ENCODE data around the gene AGAP2. TPM values are rescaled to one million over a fixed set of nuclear protein-coding genes. Genes with fewer than 3 reads are reported as not detected.

The AGAP2 gene
- polyA plus RNA-seq, 3 donors = 0.20 to 3.4 (median 0.65) TPM

DNA sequence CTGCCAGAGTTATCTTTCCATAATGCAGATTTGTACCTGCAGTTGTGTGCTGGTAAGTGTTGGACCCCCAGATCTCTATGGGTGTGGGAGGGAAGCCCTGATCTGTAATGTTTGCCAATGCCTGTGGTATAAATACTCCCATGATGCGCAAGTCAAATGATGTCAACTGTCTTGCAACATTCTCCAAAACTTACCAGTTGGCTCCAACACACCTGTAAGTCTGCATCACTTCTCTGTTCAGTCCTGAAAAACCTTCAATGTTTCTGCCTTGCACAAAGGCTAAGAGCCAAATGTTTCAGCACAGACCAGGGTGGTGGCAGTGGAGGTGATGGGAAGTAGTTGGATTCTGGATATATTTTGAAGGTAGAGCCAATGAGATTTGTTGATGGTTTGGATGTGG is 41.5 kb downstream of the AGAP2 start:
- Mint-ChIP-seq H3K36me3 (peaks cover 54 to 67% of the 10 kb centered on the region in 2 donors), H3K4me1 (peaks cover 2% of the 10 kb centered on the region), H3K9me3 (peaks cover 0 to 2% (median 0%) of the 10 kb centered on the region in 7 donors), H3K4me3 (no peak overlapping the region), H3K27ac (peak overlapping the region in 1 of 7 donors; percentile 0), H3K27me3 (ENCODE audit: low read depth in 3 of 3) (peaks cover 0 to 2% (median 0%) of the 10 kb centered on the region in 3 donors)
- Histone ChIP-seq H3K4me1 (ENCODE audit: control insufficient read depth in 1 of 2, insufficient read depth in 2 of 2, low read length in 2 of 2) (peaks cover 13 to 18% of the 10 kb centered on the region in 2 donors), H3K36me3 (replicated peaks in 1 of 2; ENCODE audit: control insufficient read depth in 1 of 2, insufficient read depth in 2 of 2, low read length in 2 of 2) (peaks cover 39 to 72% of the 10 kb centered on the region in 2 donors), H3K27me3 (ENCODE audit: control insufficient read depth in 2 of 2, insufficient read depth in 2 of 2, low read length in 2 of 2) (no peaks in the 10 kb centered on the region), H3K79me2 (ENCODE audit: insufficient read depth, low read length) (peaks cover 24% of the 10 kb centered on the region), H4K20me1 (ENCODE audit: insufficient read depth, low read length) (peaks cover 50% of the 10 kb centered on the region), H3K9me3 (replicated peaks in 1 of 2; ENCODE audit: control insufficient read depth in 1 of 2, insufficient read depth in 1 of 2, low read length in 2 of 2) (no peaks in the 10 kb centered on the region), H3K4me2 (replicated peaks; ENCODE audit: extremely low read depth, low read length, poor library complexity, severe bottlenecking) (no peak overlapping the region), H3K9ac (ENCODE audit: insufficient read depth, low read length, poor library complexity, severe bottlenecking) (no peak overlapping the region), H3K27ac (ENCODE audit: low read depth in 1 of 2, low read length in 2 of 2) (no peak overlapping the region), H2AFZ (ENCODE audit: insufficient read depth, low read depth, low read length, poor library complexity, severe bottlenecking) (no peak overlapping the region), H3K4me3 (replicated peaks in 1 of 3; ENCODE audit: low read depth in 2 of 3, low read length in 3 of 3) (no peak overlapping the region)
- TF ChIP-seq, protein P1, sequence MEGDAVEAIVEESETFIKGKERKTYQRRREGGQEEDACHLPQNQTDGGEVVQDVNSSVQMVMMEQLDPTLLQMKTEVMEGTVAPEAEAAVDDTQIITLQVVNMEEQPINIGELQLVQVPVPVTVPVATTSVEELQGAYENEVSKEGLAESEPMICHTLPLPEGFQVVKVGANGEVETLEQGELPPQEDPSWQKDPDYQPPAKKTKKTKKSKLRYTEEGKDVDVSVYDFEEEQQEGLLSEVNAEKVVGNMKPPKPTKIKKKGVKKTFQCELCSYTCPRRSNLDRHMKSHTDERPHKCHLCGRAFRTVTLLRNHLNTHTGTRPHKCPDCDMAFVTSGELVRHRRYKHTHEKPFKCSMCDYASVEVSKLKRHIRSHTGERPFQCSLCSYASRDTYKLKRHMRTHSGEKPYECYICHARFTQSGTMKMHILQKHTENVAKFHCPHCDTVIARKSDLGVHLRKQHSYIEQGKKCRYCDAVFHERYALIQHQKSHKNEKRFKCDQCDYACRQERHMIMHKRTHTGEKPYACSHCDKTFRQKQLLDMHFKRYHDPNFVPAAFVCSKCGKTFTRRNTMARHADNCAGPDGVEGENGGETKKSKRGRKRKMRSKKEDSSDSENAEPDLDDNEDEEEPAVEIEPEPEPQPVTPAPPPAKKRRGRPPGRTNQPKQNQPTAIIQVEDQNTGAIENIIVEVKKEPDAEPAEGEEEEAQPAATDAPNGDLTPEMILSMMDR (IDR thresholded peaks at IDR 0.05) = no peak
- DNase-seq = no peak
- intact Hi-C loops (cut with micrococcal nuclease) = loop anchor here in 1 of 2 donors (10.0 kb wide), 1 partner anchor 112 kb away; no protein-coding TSS in a partner anchor
- WGBS (ENCODE audit: insufficient coverage) = 100% methylated on average over 1 of the region's 1 CpG

DNA sequence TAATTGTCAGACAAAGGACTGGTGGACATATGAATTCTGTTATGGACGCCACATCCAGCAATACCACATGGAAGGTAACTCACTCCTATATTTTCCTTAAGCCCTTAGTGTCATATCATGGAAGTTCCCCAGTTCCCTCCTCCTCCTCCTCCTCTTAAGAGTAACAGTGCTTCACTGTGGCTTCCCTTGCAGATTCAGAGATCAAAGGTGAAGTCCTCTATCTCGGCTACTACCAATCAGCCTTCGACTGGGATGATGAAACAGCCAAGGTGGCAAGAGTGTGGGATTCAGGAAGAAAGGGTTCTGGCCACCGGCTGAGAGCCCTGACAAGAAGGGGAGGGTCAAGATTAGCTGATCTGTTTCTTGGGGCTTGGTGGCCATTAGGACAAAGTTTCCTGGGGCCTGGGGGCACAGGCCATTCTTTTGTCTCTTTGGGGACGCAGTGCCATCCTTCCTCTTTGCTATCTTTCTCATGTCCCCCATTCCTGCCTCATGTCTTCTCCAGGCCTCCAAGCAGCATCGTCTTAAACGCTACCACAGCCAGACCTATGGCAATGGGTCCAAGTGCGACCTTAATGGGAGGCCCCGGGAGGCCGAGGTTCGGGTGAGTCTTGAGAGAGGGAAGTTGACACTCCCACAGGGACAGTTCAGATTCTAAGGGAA is 42.6 kb downstream of the AGAP2 start:
- peaks cover 34 to 60% of the 10 kb centered on the region in 2 donors for H3K36me3 ChIP-seq (replicated peaks in 1 of 2; ENCODE audit: control insufficient read depth in 1 of 2, insufficient read depth in 2 of 2, low read length in 2 of 2)
- 100% methylated on average over 1 of the region's 11 CpGs for WGBS (ENCODE audit: insufficient coverage)
- H3K4me2 ChIP-seq (replicated peaks; ENCODE audit: extremely low read depth, low read length, poor library complexity, severe bottlenecking) = no peak overlapping the region
- Mint-ChIP-seq H3K27ac (peak overlapping the region in 1 of 7 donors; percentile 58), H3K4me1 (peaks cover 2% of the 10 kb centered on the region), H3K9me3 (peaks cover 0 to 3% (median 3%) of the 10 kb centered on the region in 7 donors), H3K4me3 (no peak overlapping the region), H3K27me3 (ENCODE audit: low read depth in 3 of 3) (peaks cover 0 to 6% (median 4%) of the 10 kb centered on the region in 3 donors), H3K36me3 (peaks cover 49 to 56% of the 10 kb centered on the region in 2 donors)
- TF ChIP-seq, protein P1 (IDR thresholded peaks at IDR 0.05) = no peak
- H3K9me3 ChIP-seq (replicated peaks in 1 of 2; ENCODE audit: control insufficient read depth in 1 of 2, insufficient read depth in 1 of 2, low read length in 2 of 2) = no peaks in the 10 kb centered on the region
- H4K20me1 ChIP-seq (ENCODE audit: insufficient read depth, low read length) = peaks cover 44% of the 10 kb centered on the region
- H3K4me3 ChIP-seq (replicated peaks in 1 of 3; ENCODE audit: low read depth in 2 of 3, low read length in 3 of 3) = no peak overlapping the region
- H3K4me1 ChIP-seq (ENCODE audit: control insufficient read depth in 1 of 2, insufficient read depth in 2 of 2, low read length in 2 of 2) = peaks cover 13 to 18% of the 10 kb centered on the region in 2 donors
- no peak overlapping the region for H3K27ac ChIP-seq (ENCODE audit: low read depth in 1 of 2, low read length in 2 of 2)
- no peak overlapping the region for H2AFZ ChIP-seq (ENCODE audit: insufficient read depth, low read depth, low read length, poor library complexity, severe bottlenecking)
- intact Hi-C loops (cut with micrococcal nuclease) = loop anchor here in 1 of 2 donors (10.0 kb wide), 1 partner anchor 111 kb away; no protein-coding TSS in a partner anchor
- no peaks in the 10 kb centered on the region for H3K27me3 ChIP-seq (ENCODE audit: control insufficient read depth in 2 of 2, insufficient read depth in 2 of 2, low read length in 2 of 2)
- no peak overlapping the region for H3K9ac ChIP-seq (ENCODE audit: insufficient read depth, low read length, poor library complexity, severe bottlenecking)
- peaks cover 24% of the 10 kb centered on the region for H3K79me2 ChIP-seq (ENCODE audit: insufficient read depth, low read length)
- DNase-seq = no peak

Data from CD14-positive monocyte (primary cell).